Measurements from ENCODE around the gene RAB3IL1. TPM values are rescaled to one million over a fixed set of nuclear protein-coding genes. Genes with fewer than 3 reads are reported as not detected.
"Not testable (repeated sequence)": the region's sequence is repeated elsewhere in the genome, so short reads cannot be mapped to it uniquely, and the experiment has no call there.

RAB3IL1 gene
- total RNA-seq, 4 donors from 2014 or later: 2.6 to 8.9 (median 5.4) TPM

GRCh38 chr11:61883947-61884346 lies 33.4 kb downstream of the RAB3IL1 start:
- H3K36me3 ChIP-seq: no peaks in the 10 kb centered on the region
- no peak overlapping the region for H3K4me3 ChIP-seq
- TF ChIP-seq POLR2A (IDR thresholded peaks at IDR 0.05): no peak
- no peak for TF ChIP-seq EP300 (IDR thresholded peaks at IDR 0.05)
- TF ChIP-seq CTCF (IDR thresholded peaks at IDR 0.05): no peak
- TF ChIP-seq POLR2AphosphoS5 (IDR thresholded peaks at IDR 0.05): no peak
- no peaks in the 10 kb centered on the region for H3K27me3 ChIP-seq
- no peaks in the 10 kb centered on the region for H3K4me1 ChIP-seq
- no peak overlapping the region for H3K27ac ChIP-seq
- no peak for DNase-seq (ENCODE audit: low spot score in 2 of 2)
- WGBS: 93% methylated on average over 5 of the region's 5 CpGs
- H3K9me3 ChIP-seq: no peaks in the 10 kb centered on the region

GRCh38 chr11:61883327-61883726 lies 34.0 kb downstream of the RAB3IL1 start:
- Histone ChIP-seq H3K4me1 (no peaks in the 10 kb centered on the region), H3K4me3 (no peak overlapping the region), H3K9me3 (no peaks in the 10 kb centered on the region), H3K27me3 (no peaks in the 10 kb centered on the region), H3K27ac (no peak overlapping the region), H3K36me3 (no peaks in the 10 kb centered on the region)
- no peak for DNase-seq (ENCODE audit: low spot score in 2 of 2)
- WGBS: 60% methylated on average over 7 of the region's 10 CpGs
- TF ChIP-seq CTCF (IDR thresholded peaks at IDR 0.05) (no peak), POLR2A (IDR thresholded peaks at IDR 0.05) (no peak), POLR2AphosphoS5 (IDR thresholded peaks at IDR 0.05) (no peak), EP300 (IDR thresholded peaks at IDR 0.05) (no peak)

GRCh38 chr11:61882879-61883278 lies 34.5 kb downstream of the RAB3IL1 start:
- 86% methylated on average over 6 of the region's 6 CpGs for WGBS
- H3K27me3 ChIP-seq: no peaks in the 10 kb centered on the region
- no peaks in the 10 kb centered on the region for H3K36me3 ChIP-seq

GRCh38 chr11:61882267-61882666 lies 35.1 kb downstream of the RAB3IL1 start:
- not testable (repeated sequence) for H3K36me3 ChIP-seq; H3K27ac ChIP-seq; H3K4me1 ChIP-seq; H3K9me3 ChIP-seq; H3K27me3 ChIP-seq; H3K4me3 ChIP-seq; DNase-seq (ENCODE audit: low spot score in 2 of 2)
- WGBS: 83% methylated on average over 3 of the region's 3 CpGs

More at GRCh38 chr11:61882879-61883278, 34.5 kb downstream of the RAB3IL1 start:
- Histone ChIP-seq H3K9me3 (no peaks in the 10 kb centered on the region), H3K4me3 (no peak overlapping the region), H3K27ac (no peak overlapping the region), H3K4me1 (no peaks in the 10 kb centered on the region)
- DNase-seq (ENCODE audit: low spot score in 2 of 2): no peak
- TF ChIP-seq POLR2AphosphoS5 (IDR thresholded peaks at IDR 0.05) (no peak), CTCF (IDR thresholded peaks at IDR 0.05) (no peak), POLR2A (IDR thresholded peaks at IDR 0.05) (no peak), EP300 (IDR thresholded peaks at IDR 0.05) (no peak)

GRCh38 chr11:61881397-61881796 lies 36.0 kb downstream of the RAB3IL1 start:
- Histone ChIP-seq H3K9me3 (no peaks in the 10 kb centered on the region), H3K27ac (no peak overlapping the region), H3K27me3 (no peaks in the 10 kb centered on the region), H3K4me1 (no peaks in the 10 kb centered on the region), H3K36me3 (no peaks in the 10 kb centered on the region), H3K4me3 (no peak overlapping the region)
- no peak for DNase-seq (ENCODE audit: low spot score in 2 of 2)
- no peak for TF ChIP-seq POLR2A (IDR thresholded peaks at IDR 0.05)
- TF ChIP-seq POLR2AphosphoS5 (IDR thresholded peaks at IDR 0.05): no peak
- TF ChIP-seq EP300 (IDR thresholded peaks at IDR 0.05): no peak
- no peak for TF ChIP-seq CTCF (IDR thresholded peaks at IDR 0.05)
- WGBS: 79% methylated on average over 3 of the region's 3 CpGs

- H3K4me3 ChIP-seq: no peak overlapping the region
- H3K4me1 ChIP-seq: no peaks in the 10 kb centered on the region
- no peak overlapping the region for H3K27ac ChIP-seq
- no peaks in the 10 kb centered on the region for H3K27me3 ChIP-seq
- no peaks in the 10 kb centered on the region for H3K9me3 ChIP-seq
- DNase-seq (ENCODE audit: low spot score in 2 of 2): no peak
- 65% methylated on average over 6 of the region's 6 CpGs for WGBS
- TF ChIP-seq EP300 (IDR thresholded peaks at IDR 0.05) (no peak), POLR2AphosphoS5 (IDR thresholded peaks at IDR 0.05) (no peak), POLR2A (IDR thresholded peaks at IDR 0.05) (no peak)
- H3K36me3 ChIP-seq: no peaks in the 10 kb centered on the region
Observed at GRCh38 chr11:61880454-61880853, 36.9 kb downstream of the RAB3IL1 start.
